Neural crest cell (in vitro differentiated cells): ENCODE data around the gene PAK1IP1. TPM values are rescaled to one million over a fixed set of nuclear protein-coding genes. Genes with fewer than 3 reads are reported as not detected.

Experiments used
- DNase-seq: peaks from one replicate; pipeline ENCODE4 v3.0.0; 2021; ENCODE audit warnings: low read depth, mixed read lengths, low spot score
- H3K27ac Mint-ChIP-seq: one replicate; pipeline ENCODE4 v1.8.0; 2021; ENCODE audit warnings: mild to moderate bottlenecking, mixed read lengths; ENCODE audit not compliant: unreplicated experiment
- H3K27me3 Mint-ChIP-seq: 2 replicates; pipeline ENCODE4 v1.8.0; 2021; ENCODE audit warnings: low read depth, mild to moderate bottlenecking, mixed read lengths
- H3K36me3 Mint-ChIP-seq: 2 replicates; pipeline ENCODE4 v1.8.0; 2021; ENCODE audit warnings: low read depth, mild to moderate bottlenecking, mixed read lengths
- H3K4me1 Mint-ChIP-seq: 2 replicates; pipeline ENCODE4 v1.8.0; 2021; ENCODE audit warnings: mixed read lengths
- H3K4me3 Mint-ChIP-seq: one replicate; pipeline ENCODE4 v1.8.0; 2021; ENCODE audit warnings: mild to moderate bottlenecking, mixed read lengths
- H3K9me3 Mint-ChIP-seq: 2 replicates; pipeline ENCODE4 v1.8.0; 2021; ENCODE audit warnings: mixed read lengths
- total RNA-seq: library from RNA; stranded (reverse); gene quantifications from 2 replicates; pipeline ENCODE4 v1.2.1, GENCODE V29; 2021
- TF ChIP-seq, protein P1 (sequence below): fragments of 200-600 bp; sonication (generic); conservative IDR thresholded peaks from 2 replicates; pipeline ENCODE4 v1.5.0; 2021; ENCODE audit warnings: antibody characterized with exemption, mild to moderate bottlenecking

The PAK1IP1 gene
- total RNA-seq, 1 donor from 2014 or later: 21.6 TPM

DNA sequence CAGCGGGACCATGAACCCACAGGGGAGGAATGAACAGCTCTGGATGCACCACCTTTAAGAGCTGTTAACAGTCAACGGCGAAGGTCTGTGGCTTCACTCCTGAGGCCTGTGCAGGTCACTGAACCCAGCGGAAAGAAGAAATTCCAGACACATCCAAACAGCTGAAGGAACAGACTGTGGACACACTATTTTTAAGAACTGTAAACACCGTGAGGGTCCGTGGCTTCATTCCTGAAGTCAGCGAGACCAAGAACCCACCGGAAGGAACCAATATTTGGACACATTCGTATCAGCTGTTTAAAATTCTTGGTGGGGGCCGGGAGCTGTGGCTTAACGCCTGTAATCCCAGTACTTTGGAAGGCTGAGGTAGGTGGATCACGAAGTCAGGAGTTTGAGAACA, 47.5 kb downstream of the PAK1IP1 start:
- Mint-ChIP-seq H3K4me3 (no peak overlapping the region), H3K27ac (no peak overlapping the region)

DNA sequence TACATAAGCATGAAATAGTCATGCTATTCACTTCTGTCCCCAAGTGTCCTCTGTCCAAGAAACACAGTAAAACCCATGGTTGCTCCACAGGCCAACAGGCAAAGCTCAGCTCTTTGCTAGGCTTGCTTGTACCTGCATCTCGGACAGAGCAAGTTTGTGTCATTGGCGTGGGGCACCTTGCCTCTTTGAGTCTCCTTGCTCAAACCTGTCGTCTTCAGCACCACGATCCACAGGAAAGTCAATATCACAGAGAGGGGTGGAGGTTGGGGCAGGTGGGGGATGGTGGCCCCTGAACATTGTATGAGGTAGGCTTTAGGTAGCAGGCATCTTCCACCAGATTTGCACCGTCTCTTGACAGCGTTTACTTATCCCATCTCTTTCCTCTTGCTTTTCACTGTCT, 48.7 kb downstream of the PAK1IP1 start:
- H3K9me3 Mint-ChIP-seq: no peaks in the 10 kb centered on the region
- peaks cover 15% of the 10 kb centered on the region for H3K4me1 Mint-ChIP-seq
- no peaks in the 10 kb centered on the region for H3K27me3 Mint-ChIP-seq
- peaks cover 6% of the 10 kb centered on the region for H3K36me3 Mint-ChIP-seq
- TF ChIP-seq, protein P1, sequence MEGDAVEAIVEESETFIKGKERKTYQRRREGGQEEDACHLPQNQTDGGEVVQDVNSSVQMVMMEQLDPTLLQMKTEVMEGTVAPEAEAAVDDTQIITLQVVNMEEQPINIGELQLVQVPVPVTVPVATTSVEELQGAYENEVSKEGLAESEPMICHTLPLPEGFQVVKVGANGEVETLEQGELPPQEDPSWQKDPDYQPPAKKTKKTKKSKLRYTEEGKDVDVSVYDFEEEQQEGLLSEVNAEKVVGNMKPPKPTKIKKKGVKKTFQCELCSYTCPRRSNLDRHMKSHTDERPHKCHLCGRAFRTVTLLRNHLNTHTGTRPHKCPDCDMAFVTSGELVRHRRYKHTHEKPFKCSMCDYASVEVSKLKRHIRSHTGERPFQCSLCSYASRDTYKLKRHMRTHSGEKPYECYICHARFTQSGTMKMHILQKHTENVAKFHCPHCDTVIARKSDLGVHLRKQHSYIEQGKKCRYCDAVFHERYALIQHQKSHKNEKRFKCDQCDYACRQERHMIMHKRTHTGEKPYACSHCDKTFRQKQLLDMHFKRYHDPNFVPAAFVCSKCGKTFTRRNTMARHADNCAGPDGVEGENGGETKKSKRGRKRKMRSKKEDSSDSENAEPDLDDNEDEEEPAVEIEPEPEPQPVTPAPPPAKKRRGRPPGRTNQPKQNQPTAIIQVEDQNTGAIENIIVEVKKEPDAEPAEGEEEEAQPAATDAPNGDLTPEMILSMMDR: no peak
- no peak for DNase-seq
- H3K27ac Mint-ChIP-seq: no peak overlapping the region
- H3K4me3 Mint-ChIP-seq: peak overlapping the region; percentile 40

More for the DNA sequence above, 47.5 kb downstream of the PAK1IP1 start:
- Mint-ChIP-seq H3K27me3 (no peaks in the 10 kb centered on the region), H3K9me3 (no peaks in the 10 kb centered on the region), H3K36me3 (peaks cover 6% of the 10 kb centered on the region), H3K4me1 (peaks cover 13% of the 10 kb centered on the region)
- TF ChIP-seq, protein P1: no peak
- DNase-seq: no peak

DNA sequence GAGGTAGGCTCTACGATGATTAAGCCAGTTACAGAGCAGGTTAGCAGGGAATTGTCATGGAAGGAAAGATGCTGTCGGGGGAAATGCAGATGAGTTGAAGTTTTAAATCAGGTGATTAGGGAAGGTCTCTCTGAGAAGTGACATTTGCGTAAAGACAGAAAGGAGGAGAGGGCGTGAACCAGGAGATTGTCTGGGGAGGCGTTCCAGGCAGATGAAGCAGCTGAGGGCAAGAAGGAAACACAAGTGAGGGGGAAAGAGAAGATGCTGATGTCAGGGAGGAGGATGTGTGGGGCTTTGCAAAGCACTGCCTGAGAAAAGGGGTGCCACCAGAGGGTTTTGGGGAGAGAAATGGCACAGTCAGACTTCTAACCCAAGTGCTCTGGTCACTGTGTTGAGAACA, 50.3 kb downstream of the PAK1IP1 start:
- TF ChIP-seq, protein P1: no peak

DNA sequence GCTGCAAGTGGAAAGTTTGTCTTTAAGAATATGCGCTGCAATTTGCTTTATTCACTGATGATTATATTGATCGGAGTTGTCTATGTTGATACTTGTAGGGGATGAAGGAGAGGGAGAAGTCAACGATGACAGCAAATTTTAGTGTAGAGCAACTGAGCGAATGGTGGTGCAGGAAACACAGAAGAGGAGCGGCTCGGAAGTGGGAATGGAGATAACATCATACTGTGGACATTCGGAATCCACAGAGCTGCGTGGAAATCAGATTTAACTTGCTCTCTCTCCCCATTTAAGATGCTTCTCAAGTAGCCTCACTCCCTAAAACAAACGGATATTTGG, 52.1 kb downstream of the PAK1IP1 start:
- Mint-ChIP-seq H3K36me3 (peaks cover 10% of the 10 kb centered on the region), H3K4me3 (peak overlapping the region; percentile 99), H3K9me3 (no peaks in the 10 kb centered on the region), H3K27me3 (no peaks in the 10 kb centered on the region), H3K4me1 (peaks cover 32% of the 10 kb centered on the region), H3K27ac (peak overlapping the region; percentile 69)
- TF ChIP-seq, protein P1: no peak
- no peak for DNase-seq

More for the DNA sequence above, 50.3 kb downstream of the PAK1IP1 start:
- H3K9me3 Mint-ChIP-seq: no peaks in the 10 kb centered on the region
- H3K36me3 Mint-ChIP-seq: peaks cover 9% of the 10 kb centered on the region
- DNase-seq: no peak
- H3K27ac Mint-ChIP-seq: no peak overlapping the region
- no peaks in the 10 kb centered on the region for H3K27me3 Mint-ChIP-seq
- no peak overlapping the region for H3K4me3 Mint-ChIP-seq
- peaks cover 31% of the 10 kb centered on the region for H3K4me1 Mint-ChIP-seq

DNA sequence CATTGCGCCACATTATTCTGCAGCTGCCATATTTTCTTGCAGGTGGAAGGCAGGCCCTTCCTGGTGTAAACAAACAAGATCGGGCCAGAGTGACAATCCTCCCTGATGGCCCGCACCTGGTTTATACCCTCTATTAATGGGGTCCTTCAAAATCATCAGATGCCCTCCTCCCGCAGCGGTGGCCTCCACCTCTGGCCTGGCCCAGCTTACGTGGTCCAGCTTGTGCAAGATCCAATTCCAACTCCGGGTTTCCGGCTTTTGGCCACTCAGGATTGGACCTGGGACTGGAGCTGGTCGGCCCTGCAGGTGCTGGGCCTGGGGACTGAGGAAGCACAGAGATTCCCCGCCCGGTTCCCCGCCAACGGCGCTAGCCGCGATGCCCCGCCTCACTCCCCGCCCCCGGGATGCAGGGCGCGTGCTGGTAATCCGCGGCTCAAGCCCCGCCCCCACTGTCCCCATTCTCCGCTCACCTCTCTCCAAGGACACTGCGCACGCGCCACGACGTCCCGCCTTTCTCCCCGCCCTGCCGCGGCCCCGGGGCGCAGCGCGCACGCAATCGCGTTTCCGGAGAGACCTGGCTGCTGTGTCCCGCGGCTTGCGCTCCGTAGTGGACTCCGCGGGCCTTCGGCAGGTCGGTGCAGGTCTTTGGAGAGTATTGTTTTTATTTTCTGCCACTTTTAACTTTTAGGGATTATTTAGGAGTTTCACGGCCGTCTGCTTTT, 52.6 kb downstream of the PAK1IP1 start, which contains the start of gene TMEM14B:
Gene TMEM14B, plus strand, starts transcription at position 555 of the 722 bp plus-strand sequence. CDS start 1,441 bp downstream, outside the sequence.
- TF ChIP-seq, protein P1: no peak
- Mint-ChIP-seq H3K9me3 (no peaks in the 10 kb centered on the region), H3K4me3 (peak within 1 kb of the TSS; percentile 99), H3K27me3 (no peaks in the 10 kb centered on the region), H3K36me3 (peaks cover 10% of the 10 kb centered on the region), H3K4me1 (peaks cover 32% of the 10 kb centered on the region), H3K27ac (peak within 1 kb of the TSS; percentile 98)
- DNase-seq: peak; percentile 100
